Measurements from ENCODE around the gene CD200R1. TPM values are rescaled to one million over a fixed set of nuclear protein-coding genes. Genes with fewer than 3 reads are reported as not detected.

CD200R1 gene
- total and polyA plus RNA-seq, 2 of the 8 experiments (the other 6 are each of a cell fraction or from before 2014, with no cell fraction given) = 0.02 TPM; not detected in 1

- Histone ChIP-seq H3K4me2 (ENCODE audit: insufficient read depth in 1 of 2, low read depth in 2 of 2, low read length in 2 of 2) (no peak overlapping the region), H3K18ac (ENCODE audit: extremely low read depth, low read length) (no peak overlapping the region), H3K56ac (replicated peaks; ENCODE audit: insufficient read length, low read depth, low read length) (no peak overlapping the region), H3K23ac (ENCODE audit: insufficient read length) (no peak overlapping the region), H3K79me2 (ENCODE audit: control insufficient read depth in 1 of 2, insufficient read depth in 2 of 2, low read length in 2 of 2) (peaks cover 12 to 78% of the 10 kb centered on the region in 2 experiments), H2BK20ac (ENCODE audit: low read length) (no peak overlapping the region), H3K27me3 (replicated peaks in 1 of 4; ENCODE audit: control insufficient read depth in 3 of 4, extremely low read depth in 1 of 4, insufficient read depth in 3 of 4, low read length in 3 of 4) (no peaks in the 10 kb centered on the region), H3K4me3 (ENCODE audit: extremely low read depth in 1 of 4, insufficient read depth in 2 of 4, low read depth in 3 of 4, low read length in 4 of 4) (no peak overlapping the region), H3K79me1 (ENCODE audit: low read depth, low read length) (no peaks in the 10 kb centered on the region), H3K4ac (replicated peaks; ENCODE audit: insufficient read length, low read depth, low read length) (no peak overlapping the region), H2BK5ac (ENCODE audit: low read depth, low read length) (no peak overlapping the region), H3K9me3 (ENCODE audit: insufficient read depth in 2 of 2, low read depth in 1 of 2, low read length in 1 of 2) (no peaks in the 10 kb centered on the region), H3K27ac (ENCODE audit: low read depth, low read length) (no peak overlapping the region), H3K23me2 (ENCODE audit: low read depth, low read length) (peaks cover 3% of the 10 kb centered on the region; the same call in 1 of the 2 replicates), H2BK15ac (ENCODE audit: low read length) (no peak overlapping the region), H3K9ac (replicated peaks in 1 of 4; ENCODE audit: extremely low read depth in 1 of 4, low read depth in 3 of 4, low read length in 3 of 4) (no peak overlapping the region), H4K20me1 (replicated peaks in 1 of 2; ENCODE audit: control insufficient read depth in 1 of 2, insufficient read depth in 2 of 2, low read length in 2 of 2) (peaks cover 0 to 2% of the 10 kb centered on the region in 2 experiments), H4K91ac (replicated peaks; ENCODE audit: insufficient read length, low read length) (no peak overlapping the region), H3K36me3 (ENCODE audit: control insufficient read depth in 2 of 4, insufficient read depth in 4 of 4, low read length in 3 of 4) (peaks cover 14 to 73% (median 41%) of the 10 kb centered on the region in 4 experiments; a peak in 7 of 8 replicates), H2BK120ac (replicated peaks; ENCODE audit: low read depth, low read length) (no peak overlapping the region), H4K5ac (ENCODE audit: insufficient read length, low read depth, low read length) (no peak overlapping the region), H3K14ac (ENCODE audit: insufficient read length) (no peak overlapping the region), H3K4me1 (replicated peaks in 1 of 4; ENCODE audit: control insufficient read depth in 3 of 4, insufficient read depth in 4 of 4, low read length in 3 of 4) (peaks cover 0 to 2% (median 0%) of the 10 kb centered on the region in 4 experiments; a peak in 2 of 7 replicates), H2AFZ (ENCODE audit: low read length) (no peak overlapping the region), H2BK12ac (ENCODE audit: low read depth, low read length) (no peak overlapping the region), H4K8ac (ENCODE audit: extremely low read depth, insufficient read depth, low read length) (no peak overlapping the region), H2AK5ac (ENCODE audit: low read depth, low read length) (no peak overlapping the region)
- CTCF ChIA-PET (ENCODE audit: partially characterized antibody) = interaction anchor here (1.0 to 1.1 kb wide), 2 partner anchors 15 to 22 kb away, joined by 3 to 5 read pairs; no protein-coding TSS in a partner anchor
- FAIRE-seq (no peak), DNase-seq (ENCODE audit: low read depth in 1 of 2, low spot score in 2 of 2) (no peak)
- POLR2A ChIA-PET (ENCODE audit: partially characterized antibody) = interaction anchor here (0.6 to 2.3 kb wide), 3 partner anchors 12 to 454 kb away, joined by 3 to 7 read pairs (median 5); partner anchors contain the start of gene GTPBP8
- TF ChIP-seq HDAC6 (IDR thresholded peaks at IDR 0.05; ENCODE audit: low read depth, low read length) = no peak
- TF ChIP-seq RBBP5 (IDR thresholded peaks at IDR 0.05; ENCODE audit: borderline replicate concordance, low read depth, low read length) = no peak
- TF ChIP-seq CREB1 (IDR thresholded peaks at IDR 0.05) = no peak
- TF ChIP-seq SIX5 (IDR thresholded peaks at IDR 0.05; ENCODE audit: low read depth, low read length) = no peak
- TF ChIP-seq SRF (IDR thresholded peaks at IDR 0.05; ENCODE audit: low read depth, low read length) = no peak
- TF ChIP-seq JUND (IDR thresholded peaks at IDR 0.05; ENCODE audit: low read length) = no peak
- TF ChIP-seq ZNF274 (IDR thresholded peaks at IDR 0.05; ENCODE audit: borderline replicate concordance, extremely low read depth, low read length) = no peak
- TF ChIP-seq CHD1 (IDR thresholded peaks at IDR 0.05; ENCODE audit: low read depth, low read length) = no peak
- TF ChIP-seq, protein P1, sequence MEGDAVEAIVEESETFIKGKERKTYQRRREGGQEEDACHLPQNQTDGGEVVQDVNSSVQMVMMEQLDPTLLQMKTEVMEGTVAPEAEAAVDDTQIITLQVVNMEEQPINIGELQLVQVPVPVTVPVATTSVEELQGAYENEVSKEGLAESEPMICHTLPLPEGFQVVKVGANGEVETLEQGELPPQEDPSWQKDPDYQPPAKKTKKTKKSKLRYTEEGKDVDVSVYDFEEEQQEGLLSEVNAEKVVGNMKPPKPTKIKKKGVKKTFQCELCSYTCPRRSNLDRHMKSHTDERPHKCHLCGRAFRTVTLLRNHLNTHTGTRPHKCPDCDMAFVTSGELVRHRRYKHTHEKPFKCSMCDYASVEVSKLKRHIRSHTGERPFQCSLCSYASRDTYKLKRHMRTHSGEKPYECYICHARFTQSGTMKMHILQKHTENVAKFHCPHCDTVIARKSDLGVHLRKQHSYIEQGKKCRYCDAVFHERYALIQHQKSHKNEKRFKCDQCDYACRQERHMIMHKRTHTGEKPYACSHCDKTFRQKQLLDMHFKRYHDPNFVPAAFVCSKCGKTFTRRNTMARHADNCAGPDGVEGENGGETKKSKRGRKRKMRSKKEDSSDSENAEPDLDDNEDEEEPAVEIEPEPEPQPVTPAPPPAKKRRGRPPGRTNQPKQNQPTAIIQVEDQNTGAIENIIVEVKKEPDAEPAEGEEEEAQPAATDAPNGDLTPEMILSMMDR (IDR thresholded peaks at IDR 0.05; ENCODE audit: control extremely low read depth in 1 of 3, insufficient read depth in 1 of 3, low read depth in 1 of 3, low read length in 3 of 3) = no peak
- TF ChIP-seq KDM4A (IDR thresholded peaks at IDR 0.05; ENCODE audit: low read depth, low read length, severe bottlenecking) = no peak
- no peak for TF ChIP-seq SAP30 (IDR thresholded peaks at IDR 0.05; ENCODE audit: insufficient read depth, insufficient replicate concordance, low read length)
- no peak for TF ChIP-seq POLR2A (IDR thresholded peaks at IDR 0.05; ENCODE audit: control extremely low read depth in 1 of 2, low read depth in 2 of 2, low read length in 2 of 2)
- no peak for TF ChIP-seq CTBP2 (IDR thresholded peaks at IDR 0.05; ENCODE audit: borderline replicate concordance, insufficient read depth, insufficient read length, low read length)
Observed at GRCh38 chr3:113013593-113013992, 38.7 kb upstream of the CD200R1 start.
